CD4-positive, alpha-beta T cell treated with Interleukin-15 for 1 hour (primary cell): ENCODE results near the gene CSNK1G2.

Source experiments
- DNase-seq: peaks from one replicate; pipeline ENCODE4 v3.0.0-alpha.2; 2020

CSNK1G2 gene

GRCh38 chr19:1920644-1921043, 20.3 kb upstream of the CSNK1G2 start:
- no peak for DNase-seq

DNA sequence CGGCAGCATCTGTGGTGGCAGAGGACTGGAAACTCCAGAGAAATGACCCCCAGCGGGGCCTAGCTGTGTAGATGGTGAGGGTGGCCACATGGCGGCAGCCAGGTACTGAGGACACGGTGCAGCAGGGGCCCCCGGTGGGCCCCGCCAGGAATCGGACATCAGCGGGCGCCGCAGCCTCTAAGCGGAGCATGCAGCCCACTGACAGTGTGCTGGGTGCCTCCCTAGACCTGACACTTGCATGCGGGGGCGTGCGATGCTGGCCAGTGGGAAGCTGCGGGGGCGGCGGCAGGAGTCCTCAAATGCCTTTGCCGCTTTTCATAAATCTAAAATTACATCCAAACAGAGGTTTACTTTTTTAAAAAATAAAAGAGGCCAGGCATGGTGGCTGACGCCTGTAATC, 19.6 kb upstream of the CSNK1G2 start:
- DNase-seq = no peak

DNA sequence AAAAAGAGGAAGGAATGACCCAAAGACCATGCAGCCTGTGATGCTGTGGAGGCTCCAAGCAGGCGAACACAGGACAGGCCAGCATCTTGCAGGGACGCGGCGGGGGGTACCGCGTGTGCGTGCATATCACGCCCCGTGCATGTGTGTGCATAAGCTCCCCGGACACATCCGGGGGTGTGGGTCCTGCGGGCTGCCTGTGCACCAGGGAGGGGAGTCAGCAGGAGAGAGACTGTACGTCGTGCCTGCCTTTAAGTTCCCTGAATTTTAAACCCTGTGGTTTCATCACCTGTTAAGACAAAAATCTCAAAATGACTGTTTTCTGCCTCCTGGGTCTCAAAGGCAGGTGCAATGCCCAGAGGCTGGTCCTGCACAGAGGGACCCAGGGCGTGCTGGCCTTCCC, 19.1 kb upstream of the CSNK1G2 start:
- no peak for DNase-seq

- no peak for DNase-seq
These were observed 18.2 kb upstream of the CSNK1G2 start for GRCh38 chr19:1922803-1923202.

GRCh38 chr19:1923319-1923718, 17.7 kb upstream of the CSNK1G2 start:
- peak; percentile 55 for DNase-seq

DNA sequence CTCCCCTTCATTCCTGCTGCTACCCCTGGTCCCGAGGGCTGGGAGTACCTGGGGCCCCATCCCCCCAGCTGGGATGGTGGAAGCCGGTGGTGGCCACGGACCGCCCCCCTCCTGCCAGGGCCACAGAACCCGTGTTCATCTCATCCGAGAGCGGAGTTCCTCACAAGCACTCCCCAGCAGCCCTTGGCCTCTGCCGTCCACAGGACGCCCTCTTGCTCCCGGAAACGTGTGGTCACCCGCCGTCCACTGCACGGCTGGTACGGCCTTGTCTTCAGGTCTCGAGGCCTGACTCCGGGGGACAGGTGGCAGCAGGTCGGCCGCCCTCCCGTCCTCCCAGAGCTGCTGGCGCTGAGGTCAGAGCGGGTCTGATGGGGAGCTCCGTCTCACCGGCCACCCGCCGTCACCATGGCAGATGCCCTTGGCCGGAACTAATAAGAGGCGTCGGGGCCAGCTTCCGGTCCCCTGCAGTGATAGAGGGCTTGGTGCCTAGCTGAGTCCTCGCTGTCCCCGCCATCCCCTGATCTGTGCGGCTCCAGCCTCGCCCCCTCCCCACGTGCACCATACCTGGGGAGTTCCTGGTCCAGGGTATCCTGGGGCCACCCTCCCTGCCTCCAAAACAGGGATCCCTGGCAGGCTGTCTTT, 16.5 kb upstream of the CSNK1G2 start:
- DNase-seq = no peak

DNA sequence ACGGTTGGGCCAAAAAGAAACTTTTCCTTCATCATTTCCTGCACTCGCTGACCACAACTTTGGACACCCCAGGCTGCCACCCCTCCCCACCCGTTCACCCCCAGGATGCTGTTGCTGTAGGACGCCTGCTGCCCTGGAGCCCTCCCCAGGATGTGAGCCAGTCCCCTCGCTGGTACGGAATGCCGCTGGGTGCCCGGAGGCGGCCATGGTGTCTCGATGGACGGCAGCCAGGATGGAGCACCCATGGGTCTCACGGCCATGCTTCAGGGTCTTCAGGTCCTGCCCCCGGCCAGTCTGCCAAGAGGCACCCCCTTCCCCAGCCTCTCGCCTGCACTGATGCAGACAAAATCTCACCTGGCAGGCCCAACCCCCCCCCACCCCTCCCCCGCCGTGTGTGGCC, 15.4 kb upstream of the CSNK1G2 start:
- no peak for DNase-seq

GRCh38 chr19:1929021-1929742, 11.8 kb upstream of the CSNK1G2 start:
- peak; percentile 82 for DNase-seq

DNA sequence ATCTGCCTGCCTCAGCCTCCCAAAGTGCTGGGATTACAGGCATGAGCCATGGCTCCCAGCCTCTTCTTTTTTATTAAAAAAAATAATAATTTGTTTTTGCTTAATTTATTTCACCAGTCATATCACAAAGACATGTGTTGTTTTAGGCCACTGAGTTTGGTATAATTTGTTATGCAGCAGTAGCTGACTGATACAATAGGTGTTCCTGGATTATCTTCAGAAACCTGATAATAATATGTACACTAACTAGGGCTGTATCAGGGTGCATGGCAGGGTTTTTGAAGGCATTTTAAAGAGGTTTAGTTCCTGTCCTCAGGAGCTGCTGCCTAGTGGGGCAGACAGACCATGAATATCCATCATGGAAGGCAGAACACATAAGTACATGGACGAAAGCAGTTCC, 9.5 kb upstream of the CSNK1G2 start:
- DNase-seq = no peak

- DNase-seq = no peak
These were observed 8.6 kb upstream of the CSNK1G2 start for GRCh38 chr19:1932395-1932794.

DNA sequence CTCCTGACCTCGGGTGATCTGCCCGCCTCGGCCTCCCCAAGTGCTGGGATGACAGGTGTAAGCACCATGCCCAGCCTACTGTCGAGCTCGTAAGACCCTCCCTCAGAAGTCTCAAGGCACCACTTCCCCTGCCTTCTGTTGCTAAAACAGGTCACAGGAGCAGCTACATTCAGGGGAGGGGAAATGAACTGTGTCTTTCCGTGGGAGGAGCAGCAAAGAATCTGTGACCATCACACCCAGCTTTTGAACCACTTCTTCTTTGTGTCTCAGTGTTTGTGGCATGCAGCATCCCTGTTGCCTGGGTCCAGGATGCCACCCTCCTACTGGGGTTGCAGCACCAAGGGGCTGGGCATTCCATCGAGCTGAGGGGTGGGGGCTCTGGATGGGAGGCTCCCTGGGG, 7.7 kb upstream of the CSNK1G2 start:
- DNase-seq = peak; percentile 58

DNA sequence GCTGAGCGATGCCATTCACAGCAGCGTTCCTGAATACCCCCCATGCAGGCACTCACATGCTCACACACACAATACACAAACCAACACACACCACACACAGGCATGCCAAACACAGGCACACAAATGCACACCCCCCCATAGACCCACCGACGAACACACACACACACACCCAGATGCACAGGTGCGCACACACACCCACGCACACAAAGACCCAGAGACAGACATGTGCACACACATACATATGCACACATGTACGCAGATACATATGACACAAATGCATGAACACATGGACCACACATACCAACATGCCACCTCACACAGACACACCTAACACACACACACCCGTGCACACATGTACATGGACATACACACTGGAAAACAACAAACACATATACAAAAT, 7.0 kb upstream of the CSNK1G2 start:
- DNase-seq = no peak

- peak; percentile 57 for DNase-seq
These were observed 5.3 kb upstream of the CSNK1G2 start for GRCh38 chr19:1935484-1936208.

- DNase-seq = no peak
These were observed 4.5 kb upstream of the CSNK1G2 start for GRCh38 chr19:1936430-1936829.

DNA sequence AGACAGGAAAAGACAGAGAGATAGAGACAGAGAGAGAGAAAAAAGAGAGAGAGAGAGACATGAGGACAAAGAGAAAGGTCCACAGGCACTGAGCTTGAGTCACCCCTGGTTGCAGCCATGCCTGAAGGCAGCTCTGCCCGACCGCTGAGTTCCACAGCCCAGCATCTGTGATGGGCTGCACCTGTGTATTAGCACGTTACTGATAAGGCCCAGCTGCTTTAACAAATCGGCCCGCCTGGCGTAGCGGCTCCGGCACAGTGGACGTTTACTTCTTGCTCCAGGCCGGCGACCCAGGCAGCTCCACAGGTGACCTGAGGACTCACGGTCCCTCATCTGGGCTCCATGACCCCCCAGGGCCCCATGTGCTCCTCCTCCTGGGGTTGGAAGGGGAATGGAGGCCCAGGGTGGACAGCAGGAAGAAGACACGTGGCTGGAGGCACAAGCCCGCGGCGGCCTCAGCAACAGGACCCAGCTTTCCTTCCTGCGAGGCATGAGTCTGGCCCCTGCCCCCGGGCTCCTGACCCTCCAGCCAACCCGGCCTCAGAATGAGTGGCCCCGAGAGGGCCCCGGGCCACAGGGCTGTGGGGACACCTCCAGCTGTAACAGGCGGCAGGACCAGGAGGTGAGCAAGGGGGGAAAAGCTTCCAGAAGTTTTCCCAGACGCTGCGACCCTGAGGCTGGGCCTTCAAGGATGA, 3.9 kb upstream of the CSNK1G2 start:
- no peak for DNase-seq

DNA sequence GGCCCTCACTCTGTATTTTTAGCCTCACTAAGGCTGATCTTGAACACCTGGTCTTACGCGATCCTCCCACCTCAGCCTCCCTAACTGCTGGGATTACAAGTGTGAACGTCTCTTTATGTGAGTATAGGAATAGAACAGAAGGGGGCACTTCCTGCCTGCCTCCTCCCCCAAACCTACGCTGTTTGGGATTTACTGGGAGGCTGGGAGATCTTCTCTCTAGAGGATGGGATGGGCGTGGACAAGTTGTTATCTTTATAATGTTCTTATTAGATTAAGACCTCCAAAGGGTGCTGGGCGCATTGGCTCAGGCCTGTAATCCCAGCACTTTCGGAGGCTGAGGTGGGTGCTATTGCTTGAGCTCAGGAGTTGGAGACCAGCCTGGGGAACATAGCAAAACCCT, 2.9 kb upstream of the CSNK1G2 start:
- DNase-seq = no peak

- DNase-seq = peak; percentile 89
These were observed 1.3 kb downstream of the CSNK1G2 start for GRCh38 chr19:1942078-1942933.

DNA sequence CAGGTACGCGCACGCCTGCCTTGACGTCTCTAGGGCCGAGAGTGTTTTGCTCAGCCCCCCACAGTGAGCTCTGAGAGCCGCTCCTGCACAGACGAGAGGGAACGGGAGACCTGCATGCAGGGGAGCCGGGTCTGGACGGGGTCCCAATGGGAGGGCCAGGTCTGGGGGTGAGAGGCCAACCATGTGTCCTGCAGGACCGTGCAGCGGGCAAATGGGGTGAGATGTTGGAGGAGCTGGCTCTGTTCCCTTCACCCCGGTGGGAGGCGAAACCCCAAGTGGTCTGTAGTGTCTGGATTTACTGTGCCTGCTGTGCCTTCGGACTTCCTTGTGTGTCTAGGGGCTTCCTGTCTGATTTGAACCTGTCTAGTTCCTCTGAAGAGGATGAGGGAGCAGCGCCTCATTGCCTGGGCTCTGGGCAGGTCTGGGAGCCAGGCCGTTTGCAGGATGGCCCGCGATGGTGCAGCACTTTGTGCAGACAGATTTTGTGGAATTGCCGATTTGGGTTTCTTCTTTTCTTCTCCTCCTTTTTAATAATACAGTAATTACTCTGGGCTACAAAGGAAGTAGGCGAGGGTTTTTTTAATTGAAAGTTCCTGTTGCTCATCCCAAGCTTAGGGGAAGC, 2.1 kb downstream of the CSNK1G2 start:
- DNase-seq = no peak

DNA sequence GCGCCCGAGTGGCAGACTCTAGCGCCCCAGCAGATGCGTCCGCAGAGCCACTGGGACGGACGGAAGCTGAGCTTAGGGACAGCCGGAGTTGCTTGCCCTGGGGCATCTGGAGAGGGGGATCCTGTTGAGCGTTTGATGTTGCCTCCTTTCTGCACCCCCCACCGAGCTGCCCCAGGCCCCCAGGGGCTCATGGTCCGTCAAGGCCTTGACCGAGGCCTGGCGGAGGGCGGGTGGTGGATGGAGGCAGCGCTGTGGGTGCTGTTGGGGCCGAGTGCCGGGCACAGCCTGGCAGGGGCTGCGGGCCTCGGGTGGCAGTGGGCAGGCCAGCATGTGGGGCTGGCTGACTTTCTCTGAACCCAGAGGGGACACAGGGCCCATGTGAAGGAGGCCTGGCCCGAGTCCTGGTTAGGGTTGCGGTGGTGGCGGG, 2.7 kb downstream of the CSNK1G2 start:
- DNase-seq = no peak

DNA sequence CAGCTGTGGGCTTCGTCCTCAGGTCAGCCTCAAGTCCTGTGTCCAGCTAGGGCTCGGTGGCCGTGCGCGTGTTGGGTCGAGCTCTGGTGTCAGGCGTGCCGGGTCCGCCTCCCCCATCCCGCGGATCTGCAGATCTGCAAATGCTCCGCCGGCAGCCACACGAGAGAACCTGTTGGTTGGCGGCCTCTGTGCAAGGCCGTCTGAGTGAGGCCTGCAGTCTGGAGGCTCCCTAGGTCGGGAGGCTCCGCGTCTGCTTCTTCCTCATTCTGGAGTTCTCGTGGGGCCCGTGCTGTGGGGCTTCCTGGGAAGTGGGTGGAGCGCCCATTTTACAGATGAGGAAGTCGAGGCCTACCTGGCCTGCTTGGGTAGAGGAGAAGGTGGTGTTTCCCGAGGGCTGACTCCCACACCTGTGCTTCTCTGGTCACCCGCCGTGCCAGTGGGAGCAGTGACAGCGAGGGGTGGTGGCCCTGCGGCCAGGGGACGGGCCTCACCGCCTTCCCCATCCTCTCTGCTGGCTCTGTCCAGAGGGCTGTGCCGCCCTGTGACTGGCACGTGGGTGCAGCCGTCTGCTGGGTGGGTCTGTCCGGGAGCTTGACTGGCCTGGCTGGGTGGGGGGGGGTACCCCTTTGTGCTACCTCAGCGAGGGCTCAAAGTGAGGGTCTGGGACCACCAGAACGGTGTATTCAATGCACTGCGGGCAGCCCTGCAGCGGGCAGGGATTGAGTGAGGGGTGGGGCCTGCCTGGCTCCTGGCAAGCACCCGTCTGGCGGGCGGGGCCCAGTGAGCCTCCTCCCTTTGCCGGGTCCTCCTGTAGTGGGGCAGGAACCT, 3.3 kb downstream of the CSNK1G2 start:
- peak; percentile 28 for DNase-seq

- no peak for DNase-seq
These were observed 4.1 kb downstream of the CSNK1G2 start for GRCh38 chr19:1944916-1945561.
